A549 (cell line): ENCODE data around the gene TTC1. TPM values are rescaled to one million over a fixed set of nuclear protein-coding genes. Genes with fewer than 3 reads are reported as not detected.

Source experiments
- ATAC-seq, 2 experiments: fragments of 200-7000 bp in 1 of 2; fragments of >200 bp in 1 of 2; cut with Nextera tagmentation in 1 of 2; cut with Tn5 transposase in 1 of 2; 3 replicates each; pipeline versions ENCODE4 v1.8.0 to v1.9.1; 2018 to 2020; ENCODE audit warnings: mild to moderate bottlenecking in 1 of 2, moderate library complexity in 1 of 2
- CTCF ChIA-PET: fragments of 300-600 bp; sonication (Branson Sonifier 250); formaldehyde crosslinking; extraction: SDS; loops from one replicate; lab custom pipeline; 2021; ENCODE audit warnings: antibody characterized with exemption, inconsistent platforms; lab: Yijun Ruan, JAX
- POLR2A ChIA-PET: fragments of 350-600 bp; formaldehyde crosslinking; extraction: SDS; loops from one replicate; lab custom pipeline; 2021; ENCODE audit warnings: antibody characterized with exemption, inconsistent platforms; lab: Yijun Ruan, JAX
- DNase-seq, 2 experiments: peaks; one replicate each; pipeline versions ENCODE4 v3.0.0 to v3.0.0-alpha.2; 2011 to 2016; ENCODE audit warnings: low read depth in 1 of 2, low spot score in 1 of 2
- FAIRE-seq: peaks from 2 replicates; lab custom pipeline; 2011; peaks lifted over from hg19 to GRCh38; lab: Jason Lieb, UNC
- H3K27ac ChIP-seq, 2 experiments: fragments of >200 bp; sonication (Bioruptor Twin); formaldehyde crosslinking; 3 replicates each; pipeline ENCODE4 v1.5.1; 2016 to 2017
- H3K4me1 ChIP-seq: fragments of >200 bp; sonication (Bioruptor Twin); formaldehyde crosslinking; 3 replicates; pipeline ENCODE4 v1.6.1; 2016
- H3K4me2 ChIP-seq: fragments of >200 bp; sonication (Bioruptor Twin); formaldehyde crosslinking; 3 replicates; pipeline ENCODE4 v1.6.1; 2016
- H3K4me3 ChIP-seq: fragments of >200 bp; sonication (Bioruptor Twin); formaldehyde crosslinking; 3 replicates; pipeline ENCODE4 v1.5.1; 2016
- H3K9me3 ChIP-seq: fragments of >200 bp; sonication (Bioruptor Twin); formaldehyde crosslinking; 3 replicates; pipeline ENCODE4 v1.6.1; 2016
- BHLHE40 ChIP-seq: IDR thresholded peaks from 2 replicates; pipeline ENCODE4 v1.6.1; 2012; ENCODE audit warnings: low read depth, low read length, inconsistent platforms
- CEBPB ChIP-seq, 2 experiments: fragments of >200 bp in 1 of 2; sonication (Bioruptor Twin) in 1 of 2; formaldehyde crosslinking in 1 of 2; IDR thresholded peaks; 2 replicates each; pipeline ENCODE4 v1.6.1; 2012 to 2016
- CHD2 ChIP-seq: fragments of 150-350 bp; IDR thresholded peaks from 2 replicates; pipeline ENCODE4 v1.6.1; 2014; ENCODE audit warnings: low read length; ENCODE audit not compliant: partially characterized antibody
- E2F6 ChIP-seq: IDR thresholded peaks from 2 replicates; pipeline ENCODE4 v1.6.1; 2012; ENCODE audit warnings: low read depth, borderline replicate concordance
- EHMT2 ChIP-seq: fragments of 200-600 bp; sonication (generic); IDR thresholded peaks from 2 replicates; pipeline ENCODE4 v1.6.1; 2016; ENCODE audit warnings: antibody characterized with exemption, low read depth, mild to moderate bottlenecking, moderate library complexity
- EP300 ChIP-seq, 2 experiments: fragments of >200 bp; sonication (Bioruptor Twin); formaldehyde crosslinking; IDR thresholded peaks; 2 replicates in 1 of 2; 3 replicates in 1 of 2; pipeline ENCODE4 v1.6.1; 2016 to 2017
- FOSB ChIP-seq: fragments of 250-450 bp; sonication (Bioruptor Pico); IDR thresholded peaks from 2 replicates; pipeline ENCODE4 v1.5.0; 2020; ENCODE audit warnings: mild to moderate bottlenecking, moderate library complexity
- FOSL2 ChIP-seq, 2 experiments: fragments of 450-650 bp in 1 of 2; fragments of >200 bp in 1 of 2; sonication (Bioruptor Twin) in 1 of 2; formaldehyde crosslinking; IDR thresholded peaks; 2 replicates each; pipeline versions ENCODE4 v1.5.0 to v1.6.1; 2016 to 2020; ENCODE audit warnings: mild to moderate bottlenecking in 1 of 2, moderate library complexity in 1 of 2
- GATA3 ChIP-seq: IDR thresholded peaks from 2 replicates; pipeline ENCODE4 v1.6.1; 2012; ENCODE audit warnings: borderline replicate concordance
- HDAC2 ChIP-seq: fragments of 200-600 bp; sonication (generic); IDR thresholded peaks from 2 replicates; pipeline ENCODE4 v1.6.1; 2016
- HES2 ChIP-seq: fragments of >200 bp; sonication (Bioruptor Twin); formaldehyde crosslinking; IDR thresholded peaks from 2 replicates; pipeline ENCODE4 v1.6.1; 2016
- HEYL ChIP-seq: fragments of 250-450 bp; sonication (Bioruptor Pico); IDR thresholded peaks from 2 replicates; pipeline ENCODE4 v1.8.0; 2021; ENCODE audit warnings: mild to moderate bottlenecking, moderate library complexity
- HMGXB4 ChIP-seq: fragments of 250-450 bp; sonication (Bioruptor Pico); IDR thresholded peaks from 2 replicates; pipeline ENCODE4 v1.5.0; 2021; ENCODE audit warnings: mild to moderate bottlenecking, moderate library complexity, borderline replicate concordance
- HOXB5 ChIP-seq: fragments of 250-450 bp; sonication (Bioruptor Pico); IDR thresholded peaks from 2 replicates; pipeline ENCODE4 v1.5.0; 2020; ENCODE audit warnings: mild to moderate bottlenecking, moderate library complexity
- JUNB ChIP-seq: fragments of >200 bp; sonication (Bioruptor Twin); formaldehyde crosslinking; IDR thresholded peaks from 2 replicates; pipeline ENCODE4 v1.6.1; 2016
- MAZ ChIP-seq: fragments of 150-350 bp; IDR thresholded peaks from 2 replicates; pipeline ENCODE4 v1.6.1; 2014; ENCODE audit warnings: antibody characterized with exemption, low read depth, low read length, borderline replicate concordance
- MYC ChIP-seq: IDR thresholded peaks from 2 replicates; pipeline ENCODE4 v1.6.1; 2012; ENCODE audit warnings: mild to moderate bottlenecking, inconsistent platforms, low read length, improper control_type of control experiment, borderline replicate concordance
- NPAS2 ChIP-seq: fragments of 250-450 bp; sonication (Bioruptor Pico); IDR thresholded peaks from 2 replicates; pipeline ENCODE4 v1.8.0; 2022; ENCODE audit warnings: mild to moderate bottlenecking, moderate library complexity, borderline replicate concordance
- PHF8 ChIP-seq: fragments of 200-600 bp; sonication (generic); IDR thresholded peaks from 2 replicates; pipeline ENCODE4 v1.6.1; 2016; ENCODE audit warnings: low read depth, mild to moderate bottlenecking, antibody characterized with exemption, moderate library complexity, borderline replicate concordance
- RAD21 ChIP-seq, 2 experiments: fragments of >200 bp in 1 of 2; sonication (Bioruptor Twin) in 1 of 2; formaldehyde crosslinking in 1 of 2; IDR thresholded peaks in 1 of 2; conservative IDR thresholded peaks in 1 of 2; 2 replicates in 1 of 2; 3 replicates in 1 of 2; pipeline ENCODE4 v1.6.1; 2012 to 2018; ENCODE audit warnings: inconsistent platforms in 1 of 2
- RARB ChIP-seq: fragments of 250-450 bp; sonication (Bioruptor Pico); IDR thresholded peaks from 2 replicates; pipeline ENCODE4 v1.8.0; 2021; ENCODE audit warnings: mild to moderate bottlenecking, moderate library complexity
- RCOR1 ChIP-seq: fragments of 150-350 bp; IDR thresholded peaks from 2 replicates; pipeline ENCODE4 v1.6.1; 2014; ENCODE audit warnings: antibody characterized with exemption, low read length, low read depth
- RNF2 ChIP-seq: fragments of 200-600 bp; sonication (generic); IDR thresholded peaks from 2 replicates; pipeline ENCODE4 v1.6.1; 2016; ENCODE audit warnings: low read depth, mild to moderate bottlenecking, antibody characterized with exemption, moderate library complexity, borderline replicate concordance
- SMC3 ChIP-seq: fragments of >200 bp; sonication (Bioruptor Twin); formaldehyde crosslinking; IDR thresholded peaks from 3 replicates; pipeline ENCODE4 v1.6.1; 2018; ENCODE audit warnings: inconsistent platforms
- TFCP2L1 ChIP-seq: fragments of 250-450 bp; sonication (Bioruptor Pico); IDR thresholded peaks from 2 replicates; pipeline ENCODE4 v1.5.0; 2021; ENCODE audit warnings: mild to moderate bottlenecking
- USF2 ChIP-seq: fragments of 450-650 bp; IDR thresholded peaks from 2 replicates; pipeline ENCODE4 v1.6.1; 2014; ENCODE audit warnings: antibody characterized with exemption
- ZFP36 ChIP-seq: fragments of 450-650 bp; IDR thresholded peaks from 2 replicates; pipeline ENCODE4 v1.6.1; 2014; ENCODE audit warnings: borderline replicate concordance; ENCODE audit not compliant: partially characterized antibody
- ZSCAN20 ChIP-seq: fragments of 250-450 bp; sonication (Bioruptor Pico); IDR thresholded peaks from 2 replicates; pipeline ENCODE4 v1.8.0; 2022; ENCODE audit warnings: mild to moderate bottlenecking, moderate library complexity
- WGBS: methylation state at CpG from one replicate; pipeline ENCODE4 v1.1.6; 2017; ENCODE audit errors: missing lambda C conversion rate; 5-methylcytosine and 5-hydroxymethylcytosine counted together
- polyA plus RNA-seq, 4 experiments: library from polyadenylated mRNA; depleted of rRNA in 3 of 4; stranded (reverse); fragments of >200 nt; fragmentation: RNase III in 1 of 4; extraction: RNeasy Plus Mini Kit Qiagen cat#74134 plus additional on column Dnase treatment in 1 of 4; gene quantifications; 2 replicates in 3 of 4; 3 replicates in 1 of 4; pipeline ENCODE4 v1.2.3, GENCODE V29; 2011 to 2017

Gene TTC1
- polyA plus RNA-seq, 2 of the 4 experiments (the other 2 are of a cell fraction), result 64.9 to 79.7 TPM

- no peak for FAIRE-seq
- 91% methylated on average over 2 of the region's 2 CpGs for WGBS
- POLR2A ChIA-PET, result interaction anchor here (0.7 kb wide), 1 partner anchor 772 kb away, joined by 7 read pairs; no protein-coding TSS in a partner anchor
- CTCF ChIA-PET, result interaction anchor here (3.4 to 4.3 kb wide), 3 partner anchors 9 to 371 kb away, joined by 33 to 87 read pairs (median 50); partner anchors contain the start of gene TTC1
- Histone ChIP-seq H3K4me3 (no peak overlapping the region), H3K4me2 (no peak overlapping the region), H3K9me3 (no peaks in the 10 kb centered on the region), H3K27ac (no peak overlapping the region), H3K4me1 (no peaks in the 10 kb centered on the region)
- TF ChIP-seq HDAC2, result no peak
- TF ChIP-seq RARB (CRISPR knock-in tag), result no peak
- TF ChIP-seq ZSCAN20, result no peak
- TF ChIP-seq NPAS2 (CRISPR knock-in tag), result no peak
- TF ChIP-seq HES2, result no peak
- TF ChIP-seq FOSB (CRISPR knock-in tag), result no peak
- no peak for TF ChIP-seq PHF8
- TF ChIP-seq CEBPB (IDR thresholded peaks at IDR 0.05), result no peak
- TF ChIP-seq GATA3, result no peak
- no peak for TF ChIP-seq JUNB
- no peak for TF ChIP-seq MYC
- TF ChIP-seq E2F6, result no peak
- TF ChIP-seq RCOR1, result no peak
- no peak for TF ChIP-seq ZFP36
- no peak for TF ChIP-seq BHLHE40
- no peak for TF ChIP-seq CHD2
- TF ChIP-seq HOXB5, result no peak
- no peak for TF ChIP-seq FOSL2 (IDR thresholded peaks at IDR 0.05)
- TF ChIP-seq FOSL2 (CRISPR knock-in tag; IDR thresholded peaks at IDR 0.05), result no peak
- no peak for TF ChIP-seq TFCP2L1 (CRISPR knock-in tag)
- no peak for ATAC-seq
- DNase-seq, result no peak
These were observed 10.1 kb downstream of the TTC1 start for GRCh38 chr5:160018945-160019625.

- FAIRE-seq, result no peak
- CTCF ChIA-PET, result interaction anchor here (1.2 to 4.3 kb wide), 8 partner anchors 10 to 370 kb away, joined by 3 to 87 read pairs (median 14); partner anchors contain the start of genes C1QTNF2 and TTC1
- H3K4me1 ChIP-seq, result no peaks in the 10 kb centered on the region
- TF ChIP-seq SMC3 (no peak), ZFP36 (no peak)
- TF ChIP-seq, all 56 proteins: peak for 0
- no peak for DNase-seq
- H3K27ac ChIP-seq, result no peak overlapping the region
- WGBS, result 90% methylated on average over 7 of the region's 7 CpGs
- no peak overlapping the region for H3K4me2 ChIP-seq
- H3K4me3 ChIP-seq, result no peak overlapping the region
- no peak for ATAC-seq
- H3K9me3 ChIP-seq, result no peaks in the 10 kb centered on the region
- POLR2A ChIA-PET, result no interaction called here
These were observed 11.4 kb downstream of the TTC1 start for GRCh38 chr5:160020266-160020770.

GRCh38 chr5:160020964-160021363 is 12.0 kb downstream of the TTC1 start:
- FAIRE-seq, result no peak

More at GRCh38 chr5:160020964-160021363, 12.0 kb downstream of the TTC1 start:
- H3K9me3 ChIP-seq, result no peaks in the 10 kb centered on the region
- H3K4me3 ChIP-seq, result no peak overlapping the region
- H3K27ac ChIP-seq, result no peak overlapping the region
- TF ChIP-seq USF2 (no peak), MAZ (no peak), EP300 (IDR thresholded peaks at IDR 0.05) (no peak), RNF2 (no peak), HMGXB4 (CRISPR knock-in tag) (no peak), FOSB (CRISPR knock-in tag) (no peak), EHMT2 (no peak), CEBPB (IDR thresholded peaks at IDR 0.05) (no peak), RAD21 (conservative IDR thresholded peaks at IDR 0.05 in 1 of 2, IDR thresholded peaks at IDR 0.05 in 1 of 2) (no peak), MYC (no peak), HEYL (CRISPR knock-in tag) (no peak)
- TF ChIP-seq, all 56 proteins: peak for 0
- POLR2A ChIA-PET, result interaction anchor here (0.6 kb wide), 1 partner anchor 90 kb away, joined by 6 read pairs; no protein-coding TSS in a partner anchor
- H3K4me1 ChIP-seq, result no peaks in the 10 kb centered on the region
- ATAC-seq (no peak), DNase-seq (no peak)
- no peak overlapping the region for H3K4me2 ChIP-seq
- WGBS, result 63% methylated on average over 4 of the region's 4 CpGs
- CTCF ChIA-PET, result interaction anchor here (0.7 to 4.3 kb wide), 40 partner anchors 8 to 686 kb away, joined by 3 to 87 read pairs (median 6); partner anchors contain the start of genes C1QTNF2, PTTG1 and TTC1
